HG03108 (cell line): Measurements from ENCODE around the gene UBR7.

Experiments used
- ATAC-seq: cut with Tn5 transposase; IDR thresholded peaks from one replicate; pipeline ENCODE4 v1.9.1; 2021; ENCODE audit warnings: moderate library complexity; ENCODE audit not compliant: unreplicated experiment

UBR7 gene

DNA sequence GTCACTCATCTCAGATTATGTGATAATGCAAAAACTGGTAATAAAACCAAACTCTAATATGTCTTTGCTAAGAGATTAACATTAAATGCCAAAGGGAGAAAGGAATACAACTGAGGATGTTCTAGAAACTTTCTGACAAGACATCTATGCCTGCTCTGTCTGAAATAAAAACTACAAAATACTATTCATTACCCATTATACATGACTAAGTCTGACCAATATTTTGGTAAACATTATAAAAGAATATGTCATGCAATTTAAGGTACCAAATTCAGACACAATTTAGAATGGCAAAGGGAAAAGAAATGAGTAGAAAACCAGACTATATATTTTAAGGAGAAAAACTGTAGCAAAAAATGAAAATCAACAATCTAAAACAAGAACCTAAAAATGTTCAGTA is 39.5 kb downstream of the UBR7 start:
- no peak for ATAC-seq

DNA sequence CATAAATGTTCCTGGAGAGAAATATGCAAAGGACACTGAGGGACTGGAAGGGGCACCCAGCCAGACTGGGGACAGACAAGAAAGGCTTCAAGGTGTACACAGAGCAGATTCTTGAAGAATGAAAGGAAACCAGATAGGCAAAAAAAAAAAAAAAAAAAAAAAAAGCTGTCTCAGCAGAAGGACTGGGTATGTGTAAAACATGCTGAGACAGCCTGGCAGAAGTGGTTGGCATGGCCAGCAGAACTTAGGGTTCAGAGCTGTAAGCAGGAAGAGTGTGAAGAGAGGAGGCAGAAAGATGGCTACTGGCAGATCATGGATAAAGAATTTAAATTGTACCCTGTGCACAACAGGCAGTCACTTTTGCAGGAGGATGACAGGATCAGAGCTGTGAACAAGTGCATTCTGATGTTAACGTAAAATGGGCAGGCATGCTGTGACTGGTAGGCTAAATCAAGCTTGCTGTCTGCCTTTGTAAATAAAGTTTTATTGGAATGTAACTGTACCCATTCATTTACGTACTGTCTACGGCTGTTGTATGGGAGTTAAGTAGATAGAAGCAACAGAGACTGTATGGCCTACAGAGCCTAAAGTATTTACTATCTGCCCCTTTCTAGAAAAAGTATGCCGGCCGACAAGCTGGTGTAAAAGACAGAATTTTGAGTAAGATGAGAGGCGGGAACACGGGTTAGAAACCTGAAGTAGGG is 42.2 kb downstream of the UBR7 start:
- no peak for ATAC-seq

DNA sequence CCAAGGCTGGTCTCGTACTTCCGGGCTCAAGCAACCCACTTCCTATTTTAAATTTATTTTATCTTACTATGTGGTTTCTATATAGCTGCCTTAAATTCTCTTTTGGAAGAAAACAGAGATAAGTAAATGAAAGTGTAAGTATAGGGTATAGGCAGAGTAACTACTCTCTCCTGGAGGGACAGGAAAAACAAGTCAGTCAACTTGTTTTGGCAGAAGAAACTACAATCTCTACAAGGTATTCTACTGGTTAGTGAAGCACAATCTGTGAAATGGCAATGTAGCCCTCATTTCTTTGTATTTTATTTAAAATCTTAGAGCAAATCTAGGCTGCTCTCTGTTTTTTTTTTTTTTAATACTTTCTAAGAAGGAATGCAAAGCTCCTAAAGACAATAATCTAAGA is 55.4 kb downstream of the UBR7 start:
- ATAC-seq = no peak

DNA sequence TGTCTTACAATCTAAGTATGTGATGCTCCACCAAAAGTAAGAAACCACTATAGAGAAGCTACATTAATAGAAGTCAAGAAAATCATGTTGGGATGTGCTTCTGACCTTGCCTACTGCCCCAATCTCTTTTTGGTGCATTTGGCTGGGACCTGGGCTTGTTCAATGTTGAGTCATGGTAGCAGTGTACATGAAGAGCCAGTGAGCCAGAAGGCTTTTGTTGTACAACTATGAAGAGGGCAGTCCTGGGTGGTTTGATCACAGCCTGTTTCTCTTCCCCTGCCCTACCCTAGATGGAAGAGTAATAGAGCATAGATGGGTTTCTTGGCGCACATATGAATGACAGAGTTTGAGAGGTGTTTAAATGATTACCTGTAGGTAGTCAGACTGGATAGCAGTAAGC is 56.4 kb downstream of the UBR7 start:
- no peak for ATAC-seq

DNA sequence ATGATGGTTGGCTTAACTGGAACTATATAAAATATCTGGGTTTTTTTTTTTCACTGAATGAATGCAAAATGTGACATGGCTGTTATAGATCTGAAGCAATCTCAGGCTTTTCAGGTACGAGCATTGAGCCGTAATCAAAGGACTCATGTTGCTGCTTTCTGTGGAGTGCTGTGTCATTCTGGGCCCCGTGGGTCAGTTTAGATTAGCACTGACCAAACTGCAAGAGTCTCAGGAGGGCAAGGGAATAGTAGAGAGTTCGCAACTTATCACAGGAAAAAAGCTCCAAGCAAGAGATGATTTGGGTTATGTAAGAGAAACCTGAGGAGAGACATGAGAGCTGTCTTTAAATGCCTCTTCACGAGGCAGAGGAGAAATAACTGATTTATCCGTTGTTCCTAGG is 59.1 kb downstream of the UBR7 start:
- ATAC-seq = no peak

DNA sequence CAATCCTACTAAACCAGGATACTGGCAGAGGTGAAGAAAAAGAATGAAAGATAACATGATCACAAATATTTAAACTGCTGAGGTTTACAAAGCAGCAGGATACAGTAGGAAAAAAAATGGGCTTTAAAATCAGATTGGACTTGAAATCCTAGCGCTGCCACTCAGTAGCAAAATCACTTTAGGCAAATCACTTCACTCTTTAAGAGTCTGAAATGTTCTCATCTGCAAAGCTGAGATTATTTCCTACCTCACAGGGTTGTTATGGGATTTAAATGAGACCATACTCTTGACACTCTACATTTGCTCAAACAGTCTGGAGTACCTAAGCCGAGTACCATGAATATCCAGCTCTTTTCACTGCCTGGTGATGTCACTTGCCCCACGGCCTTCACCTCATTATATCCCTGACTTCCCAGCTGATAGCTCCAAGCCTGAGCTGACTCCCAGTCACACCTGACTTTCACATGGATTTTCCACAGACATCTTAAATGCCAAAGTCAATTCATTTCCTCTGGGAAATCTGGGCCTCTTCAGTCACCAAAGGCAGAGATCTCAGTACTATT is 60.2 kb downstream of the UBR7 start:
- no peak for ATAC-seq

DNA sequence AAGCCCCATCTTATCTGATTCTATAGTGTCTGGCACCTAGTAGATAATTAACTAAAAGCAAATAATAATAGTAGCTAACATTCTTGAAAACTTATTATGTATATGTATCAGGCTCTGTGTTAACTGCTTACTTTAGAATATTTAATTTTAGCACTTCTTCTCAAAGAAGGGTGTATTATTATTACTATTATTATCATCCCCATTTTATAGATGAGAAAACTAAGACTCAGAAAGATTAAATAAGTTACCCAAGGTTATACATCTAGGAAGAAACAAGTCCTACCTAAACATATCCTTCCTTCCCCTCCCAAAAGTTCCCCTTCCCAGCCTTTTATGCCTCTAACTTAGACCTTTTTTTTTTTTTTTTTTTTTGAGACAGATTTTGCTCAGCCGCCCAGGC is 61.4 kb downstream of the UBR7 start:
- ATAC-seq = no peak

DNA sequence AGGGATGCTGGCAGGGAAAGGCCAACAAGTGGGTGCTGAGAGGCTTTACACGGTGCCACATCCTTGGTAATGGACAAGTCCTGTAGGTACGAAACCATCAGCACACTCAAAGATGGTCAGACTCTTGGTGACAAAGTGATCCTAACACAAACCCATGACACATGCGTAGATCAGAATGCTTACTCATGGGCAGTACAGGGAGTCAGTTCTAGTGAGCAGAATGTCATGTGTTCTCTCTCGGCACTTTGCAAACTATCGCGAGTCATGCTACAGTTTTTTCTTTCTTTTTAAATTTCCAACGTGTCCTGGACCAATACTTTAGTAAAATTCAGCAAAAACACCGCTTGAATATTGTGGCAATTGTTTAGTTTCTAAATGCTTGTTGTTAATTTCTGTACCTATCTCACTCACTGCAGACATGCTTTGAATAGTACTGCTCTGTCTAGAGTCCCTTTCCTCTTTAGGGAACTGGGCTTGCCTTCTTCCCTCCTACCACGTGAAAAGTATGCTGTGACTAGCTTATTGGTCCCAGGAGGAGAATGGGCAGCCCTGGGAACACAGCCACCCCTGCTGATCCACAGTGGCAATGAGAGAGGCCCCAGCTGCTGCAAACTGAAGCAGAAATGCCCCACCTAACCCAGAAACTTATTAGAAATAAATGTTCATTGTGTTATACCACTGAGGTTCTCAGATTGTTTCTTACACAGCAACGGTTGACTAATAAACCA is 62.4 kb downstream of the UBR7 start:
- ATAC-seq = no peak

DNA sequence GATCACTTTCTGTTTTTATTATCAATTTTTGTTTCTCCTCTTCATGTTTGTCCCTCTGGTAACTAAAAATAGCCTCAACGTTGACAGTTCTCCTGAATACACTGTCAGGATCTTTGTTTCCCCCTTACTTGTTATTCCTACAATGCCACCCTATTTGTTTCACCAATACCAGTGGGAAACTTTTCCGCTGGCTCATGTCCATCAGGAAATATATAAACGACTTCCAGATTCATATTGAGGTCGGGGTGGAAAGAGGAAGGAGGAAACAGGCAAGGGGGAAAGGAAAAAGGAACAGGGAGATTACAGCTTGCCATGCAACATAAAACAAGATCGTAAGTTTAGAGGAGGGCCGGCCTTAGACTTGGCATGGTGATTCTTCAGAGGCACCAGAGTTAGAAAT is 64.1 kb downstream of the UBR7 start:
- no peak for ATAC-seq

DNA sequence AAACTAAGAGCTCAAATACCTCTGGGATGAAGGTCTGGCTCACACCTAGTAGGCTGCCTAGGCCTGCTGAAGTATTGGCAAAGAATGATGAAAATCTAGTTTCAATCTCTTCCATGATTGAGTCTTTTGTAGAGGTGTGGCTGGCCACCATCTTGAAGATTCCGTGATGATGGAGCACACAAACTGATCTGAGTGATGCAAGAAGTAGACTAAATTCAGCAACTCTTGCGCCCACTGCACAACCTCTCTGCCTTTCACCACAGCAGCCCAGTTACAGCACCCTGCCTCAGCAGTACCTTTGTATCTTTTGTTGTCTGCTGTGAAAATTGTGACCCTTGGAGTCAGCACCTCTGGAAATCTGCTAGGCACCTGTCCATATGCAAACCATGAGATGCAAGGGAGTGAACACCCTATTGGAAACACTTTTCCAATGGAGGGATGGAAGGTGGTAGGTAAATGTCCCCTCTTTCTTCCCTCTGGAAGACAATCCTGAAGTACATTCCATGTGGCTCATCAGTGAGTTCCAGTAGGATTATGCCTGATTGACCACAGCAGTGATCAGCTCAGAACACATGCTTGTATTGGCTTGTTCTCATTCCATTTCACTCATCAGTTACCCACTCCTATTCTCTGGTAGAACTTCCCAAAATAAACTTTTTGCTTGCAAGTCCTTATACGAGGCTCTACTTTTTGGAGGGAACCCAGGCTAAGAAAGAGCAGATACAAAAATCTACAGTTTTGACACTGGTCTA is 67.2 kb downstream of the UBR7 start:
- no peak for ATAC-seq

DNA sequence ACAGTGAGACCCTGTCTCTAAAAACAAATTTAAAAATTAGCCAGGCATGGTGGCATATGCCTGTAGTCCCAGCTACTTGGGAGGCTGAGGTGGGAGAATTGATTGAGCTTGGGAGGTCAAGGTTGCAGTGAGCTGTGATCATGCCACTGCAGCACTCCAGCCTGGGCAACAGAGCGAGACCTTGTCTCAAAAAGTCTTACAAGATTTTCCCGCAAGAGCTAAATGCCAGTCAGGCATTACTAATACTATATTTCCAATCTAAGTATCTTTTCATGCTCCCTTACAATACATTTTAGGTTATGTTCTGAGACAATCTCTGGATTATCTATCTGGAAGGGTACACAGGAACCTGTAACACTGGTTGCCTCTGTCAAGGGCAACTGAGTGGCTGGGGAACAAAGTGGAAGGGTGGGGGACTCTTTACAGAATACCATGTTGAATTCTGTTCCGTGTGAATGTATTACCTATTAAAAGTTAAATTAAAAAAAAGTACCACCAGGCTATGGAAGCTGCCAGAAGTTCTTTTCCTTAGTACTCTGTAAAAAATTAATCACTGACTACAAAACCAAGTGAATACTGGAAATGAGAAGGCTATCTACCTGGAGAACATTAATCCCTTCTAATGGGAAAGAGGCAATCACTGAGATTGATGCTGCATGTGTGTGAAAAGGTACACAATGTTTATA is 69.1 kb downstream of the UBR7 start:
- ATAC-seq = no peak
